RWPE2 (cell line): Measurements from ENCODE around the gene CFAP161.

Source experiments
- ATAC-seq: fragments of 200-7000 bp; cut with Tn5 transposase; 3 replicates; pipeline ENCODE4 v1.9.1; 2021; ENCODE audit warnings: low read depth
- DNase-seq: peaks from one replicate; pipeline ENCODE4 v3.0.0-alpha.2; 2020; ENCODE audit warnings: low spot score
- H3K27ac ChIP-seq: fragments of 450-650 bp; 2 replicates; pipeline ENCODE4 v1.5.1; 2017; ENCODE audit warnings: mild to moderate bottlenecking; ENCODE audit not compliant: poor library complexity, severe bottlenecking
- H3K27me3 ChIP-seq: fragments of 250-450 bp; sonication (Bioruptor Pico); 2 replicates; pipeline ENCODE4 v1.5.1; 2021; ENCODE audit warnings: mild to moderate bottlenecking, moderate library complexity; ENCODE audit not compliant: insufficient read depth, poor library complexity, severe bottlenecking
- H3K36me3 ChIP-seq: fragments of 250-450 bp; sonication (Bioruptor Pico); 2 replicates; pipeline ENCODE4 v1.5.1; 2020; ENCODE audit warnings: low read depth, mild to moderate bottlenecking, moderate library complexity
- H3K4me1 ChIP-seq: fragments of 250-450 bp; sonication (Bioruptor Pico); 2 replicates; pipeline ENCODE4 v1.5.1; 2021; ENCODE audit warnings: mild to moderate bottlenecking, moderate library complexity; ENCODE audit not compliant: insufficient read depth, poor library complexity, severe bottlenecking
- H3K4me3 ChIP-seq: fragments of 250-450 bp; sonication (Bioruptor Pico); 2 replicates; pipeline ENCODE4 v1.5.1; 2021; ENCODE audit warnings: mild to moderate bottlenecking, moderate library complexity; ENCODE audit not compliant: severe bottlenecking
- H3K9me3 ChIP-seq: fragments of 250-450 bp; sonication (Bioruptor Pico); 2 replicates; pipeline ENCODE4 v1.5.1; 2021; ENCODE audit warnings: mild to moderate bottlenecking, moderate library complexity; ENCODE audit not compliant: severe bottlenecking
- CTCF ChIP-seq: fragments of 450-650 bp; IDR thresholded peaks from one replicate; pipeline ENCODE4 v1.5.1; 2017; ENCODE audit warnings: mild to moderate bottlenecking, moderate library complexity; ENCODE audit not compliant: poor library complexity, severe bottlenecking

Gene CFAP161

GRCh38 chr15:81197255-81197630 is 63.2 kb downstream of the CFAP161 start:
- H3K9me3 ChIP-seq: no peaks in the 10 kb centered on the region
- no peaks in the 10 kb centered on the region for H3K27me3 ChIP-seq
- H3K36me3 ChIP-seq: no peaks in the 10 kb centered on the region
- TF ChIP-seq CTCF: no peak
- H3K27ac ChIP-seq: no peak overlapping the region
- no peaks in the 10 kb centered on the region for H3K4me1 ChIP-seq
- DNase-seq (no peak), ATAC-seq (no peak)
- H3K4me3 ChIP-seq: no peak overlapping the region

- DNase-seq (no peak), ATAC-seq (no peak)
- Histone ChIP-seq H3K27me3 (no peaks in the 10 kb centered on the region), H3K4me1 (no peaks in the 10 kb centered on the region), H3K27ac (no peak overlapping the region), H3K9me3 (no peaks in the 10 kb centered on the region), H3K36me3 (no peaks in the 10 kb centered on the region), H3K4me3 (no peak overlapping the region)
- no peak for TF ChIP-seq CTCF
These were observed 63.7 kb downstream of the CFAP161 start for GRCh38 chr15:81197688-81198281.
